ENCODE results near the gene CUX1. TPM values are rescaled to one million over a fixed set of nuclear protein-coding genes. Genes with fewer than 3 reads are reported as not detected.

CUX1 gene, protein sequence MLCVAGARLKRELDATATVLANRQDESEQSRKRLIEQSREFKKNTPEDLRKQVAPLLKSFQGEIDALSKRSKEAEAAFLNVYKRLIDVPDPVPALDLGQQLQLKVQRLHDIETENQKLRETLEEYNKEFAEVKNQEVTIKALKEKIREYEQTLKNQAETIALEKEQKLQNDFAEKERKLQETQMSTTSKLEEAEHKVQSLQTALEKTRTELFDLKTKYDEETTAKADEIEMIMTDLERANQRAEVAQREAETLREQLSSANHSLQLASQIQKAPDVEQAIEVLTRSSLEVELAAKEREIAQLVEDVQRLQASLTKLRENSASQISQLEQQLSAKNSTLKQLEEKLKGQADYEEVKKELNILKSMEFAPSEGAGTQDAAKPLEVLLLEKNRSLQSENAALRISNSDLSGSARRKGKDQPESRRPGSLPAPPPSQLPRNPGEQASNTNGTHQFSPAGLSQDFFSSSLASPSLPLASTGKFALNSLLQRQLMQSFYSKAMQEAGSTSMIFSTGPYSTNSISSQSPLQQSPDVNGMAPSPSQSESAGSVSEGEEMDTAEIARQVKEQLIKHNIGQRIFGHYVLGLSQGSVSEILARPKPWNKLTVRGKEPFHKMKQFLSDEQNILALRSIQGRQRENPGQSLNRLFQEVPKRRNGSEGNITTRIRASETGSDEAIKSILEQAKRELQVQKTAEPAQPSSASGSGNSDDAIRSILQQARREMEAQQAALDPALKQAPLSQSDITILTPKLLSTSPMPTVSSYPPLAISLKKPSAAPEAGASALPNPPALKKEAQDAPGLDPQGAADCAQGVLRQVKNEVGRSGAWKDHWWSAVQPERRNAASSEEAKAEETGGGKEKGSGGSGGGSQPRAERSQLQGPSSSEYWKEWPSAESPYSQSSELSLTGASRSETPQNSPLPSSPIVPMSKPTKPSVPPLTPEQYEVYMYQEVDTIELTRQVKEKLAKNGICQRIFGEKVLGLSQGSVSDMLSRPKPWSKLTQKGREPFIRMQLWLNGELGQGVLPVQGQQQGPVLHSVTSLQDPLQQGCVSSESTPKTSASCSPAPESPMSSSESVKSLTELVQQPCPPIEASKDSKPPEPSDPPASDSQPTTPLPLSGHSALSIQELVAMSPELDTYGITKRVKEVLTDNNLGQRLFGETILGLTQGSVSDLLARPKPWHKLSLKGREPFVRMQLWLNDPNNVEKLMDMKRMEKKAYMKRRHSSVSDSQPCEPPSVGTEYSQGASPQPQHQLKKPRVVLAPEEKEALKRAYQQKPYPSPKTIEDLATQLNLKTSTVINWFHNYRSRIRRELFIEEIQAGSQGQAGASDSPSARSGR (N-terminal part only)
- total RNA-seq (2016; rRNA removed; fragmentation: Illumina TruSeq; extraction: Trizol) (13.7 and 21.7 TPM in 2 replicates), polyA plus RNA-seq (2011; rRNA removed) (14.9 and 17.8 TPM in 2 replicates), polyA minus RNA-seq (2011; rRNA and poly(A)+ RNA removed; ENCODE audit: low replicate concordance) (17.5 and 23.0 TPM in 2 replicates), Bru-seq, nascent RNA (percentile 68 among the genes with signal in this experiment), BruChase-seq, experiment 1, labeled RNA remaining after a 6-hour chase (percentile 72 among the genes with signal in this experiment), BruChase-seq, experiment 2, labeled RNA remaining after a 2-hour chase (percentile 71 among the genes with signal in this experiment)
- total RNA-seq (2016; cell fraction: cytosol; rRNA removed; fragmentation: Illumina TruSeq; extraction: Trizol; ENCODE audit: low read depth), result 11.4 and 13.0 TPM in 2 replicates
- 13.2 and 19.0 TPM in 2 replicates for total RNA-seq (2016; cell fraction: insoluble cytoplasmic fraction; rRNA removed; fragmentation: Illumina TruSeq; extraction: Trizol)
- total RNA-seq (2016; cell fraction: membrane; rRNA removed; fragmentation: Illumina TruSeq; extraction: Trizol), result 12.9 and 17.8 TPM in 2 replicates
- 34.3 and 34.4 TPM in 2 replicates for total RNA-seq (2016; cell fraction: nucleus; rRNA removed; fragmentation: Illumina TruSeq; extraction: Trizol)
- polyA plus RNA-seq (2011; cell fraction: cytosol; rRNA removed), result 11.7 and 14.5 TPM in 2 replicates
- 19.5 and 20.4 TPM in 2 replicates for polyA plus RNA-seq (2011; cell fraction: nucleus; rRNA removed)
- polyA plus RNA-seq (2012), result 17.6 and 19.7 TPM in 2 replicates
- 7.4 and 8.5 TPM in 2 replicates for polyA plus RNA-seq (2016; cell fraction: cytosol; fragmentation: Illumina TruSeq; extraction: Trizol; ENCODE audit: low read depth)
- 16.3 and 20.7 TPM in 2 replicates for polyA plus RNA-seq (2016; cell fraction: insoluble cytoplasmic fraction; fragmentation: Illumina TruSeq; extraction: Trizol; ENCODE audit: low read depth)
- 17.8 and 18.3 TPM in 2 replicates for polyA plus RNA-seq (2016; cell fraction: membrane; fragmentation: Illumina TruSeq; extraction: Trizol; ENCODE audit: low read depth)
- 20.0 and 22.4 TPM in 2 replicates for polyA plus RNA-seq (2016; cell fraction: nucleus; fragmentation: Illumina TruSeq; extraction: Trizol; ENCODE audit: insufficient read depth, low read depth)
- polyA minus RNA-seq (2011; cell fraction: cytosol; rRNA and poly(A)+ RNA removed), result 9.6 and 10.6 TPM in 2 replicates
- 65.1 and 68.5 TPM in 2 replicates for polyA minus RNA-seq (2011; cell fraction: nucleus; rRNA and poly(A)+ RNA removed)
- long read RNA-seq, experiment 1, partial matches to known transcripts, result 2 of 10 reads
- long read RNA-seq, experiment 1, other reads (novel, unspliced or antisense), result 4 of 10 reads
- long read RNA-seq, experiment 2, transcript CUX1-202 (23 exons, 2,931 nt), result minor isoform, 5 of 51 reads
- long read RNA-seq, experiment 2, transcript CUX1-209 (8 exons, 1,566 nt), result major isoform, 13 of 51 reads
- long read RNA-seq, experiment 2, partial matches to known transcripts, result 11 of 51 reads
- long read RNA-seq, experiment 2, other reads (novel, unspliced or antisense), result 21 of 51 reads

DNA sequence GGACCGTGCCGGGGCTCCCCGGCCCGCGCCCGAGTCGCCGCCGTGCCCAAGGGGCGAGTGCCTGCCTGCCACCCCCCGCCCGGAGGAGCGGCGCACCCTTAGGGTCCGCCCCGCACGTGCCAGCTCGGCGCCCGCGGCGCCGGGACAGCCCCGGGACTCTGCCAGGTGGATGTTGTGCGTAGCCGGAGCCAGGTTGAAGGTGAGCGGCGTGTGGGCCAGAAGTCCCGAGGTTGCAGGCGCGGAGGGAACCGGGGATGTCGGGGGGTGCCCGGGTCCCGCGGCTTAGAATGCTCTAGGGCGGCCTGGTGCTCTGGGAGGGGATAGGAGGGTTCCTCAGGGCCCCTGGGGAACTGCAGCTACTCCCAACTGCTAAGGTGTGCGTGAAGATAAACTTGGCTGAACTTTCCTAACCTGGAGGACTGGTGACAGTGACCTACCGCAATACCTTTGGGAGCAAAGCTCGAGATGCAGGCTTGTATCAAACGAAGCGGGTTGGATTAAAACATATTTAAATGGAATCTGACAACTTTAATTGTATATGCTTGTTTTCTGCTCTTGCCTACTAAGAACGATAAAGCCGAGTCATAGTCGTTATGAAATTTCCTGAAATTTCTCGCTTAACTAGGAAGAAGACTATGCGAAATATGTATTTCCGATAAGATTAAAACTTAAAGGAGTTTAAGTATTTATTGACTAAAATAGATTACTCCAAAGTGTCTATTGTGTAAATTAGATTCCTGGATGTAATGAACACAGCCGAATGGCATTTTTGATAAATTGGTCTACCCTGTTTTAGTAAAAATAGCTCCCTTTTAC lies at the start of gene CUX1:
TSS of gene CUX1 (plus strand) at position 156 of the 816 bp plus-strand sequence. CDS start at position 170, 14 bp downstream.
- BruUV-seq (replicated peaks), result TSS peak; percentile 48
- peak within 1 kb of the TSS; percentile 71 for H3K4me2 ChIP-seq (ENCODE audit: low read depth, low read length)
- ChIA-PET POLR2A (interaction anchor here (1.0 to 2.3 kb wide), 3 partner anchors 39 to 207 kb away, joined by 3 to 5 read pairs (median 5); no protein-coding TSS in a partner anchor), CTCF (ENCODE audit: low intra/inter-chr PET ratio, low total read pairs) (no interaction called here)
- peak within 1 kb of the TSS; percentile 81 to 85 (median 83) for H3K4me3 ChIP-seq (replicated peaks in 1 of 3; ENCODE audit: insufficient read depth in 1 of 3, low read depth in 2 of 3, low read length in 3 of 3)
- in situ Hi-C loops (cut with HindIII; ENCODE audit: extremely low pct_ligation_motif_present, low pct_unique_long_range_greater_than_20kb) (loop anchor here (5.0 to 10.0 kb wide), 3 partner anchors 75 to 437 kb away; no protein-coding TSS in a partner anchor), intact Hi-C loops (cut with micrococcal nuclease; ENCODE audit: unreplicated experiment) (loop anchor here (2.0 to 5.0 kb wide), 2 partner anchors 40 to 65 kb away; no protein-coding TSS in a partner anchor)
- H3K9me3 ChIP-seq (ENCODE audit: low read length), result no peaks in the 10 kb centered on the region
- no peaks in the 10 kb centered on the region; a peak in 1 of 5 replicates for H3K27me3 ChIP-seq (ENCODE audit: control insufficient read depth in 1 of 2, insufficient read depth in 2 of 2, low read length in 2 of 2)
- DNase-seq (ENCODE audit: low spot score) (peak; percentile 30), ATAC-seq (peak; percentile 43), FAIRE-seq (peak; percentile 26)
- peak within 1 kb of the TSS; percentile 82 for H3K9ac ChIP-seq (ENCODE audit: insufficient read depth, low read depth, low read length)
- WGBS (ENCODE audit: low lambda C conversion rate), result 13% methylated on average over 11 of the region's 49 CpGs
- H3K36me3 ChIP-seq (replicated peaks in 1 of 2; ENCODE audit: control insufficient read depth in 1 of 2, insufficient read depth in 2 of 2, low read length in 2 of 2), result no peaks in the 10 kb centered on the region
- H3K79me2 ChIP-seq (ENCODE audit: insufficient read depth, low read length), result peaks cover 45% of the 10 kb centered on the region
- peak within 1 kb of the TSS; percentile 54 for H3K27ac ChIP-seq (ENCODE audit: extremely low read length, insufficient read depth, low read length)
- no peak within 1 kb of the TSS for H2AFZ ChIP-seq (ENCODE audit: low read length)
- peaks cover 47% of the 10 kb centered on the region for H3K4me1 ChIP-seq (ENCODE audit: insufficient read depth, low read length)
- H4K20me1 ChIP-seq (ENCODE audit: insufficient read depth, low read length), result peaks cover 24% of the 10 kb centered on the region
- TF ChIP-seq GABPB1 (CRISPR knock-in tag; IDR thresholded peaks at IDR 0.05) (0 out of 2 replicates have a peak, but pooled peaks have one; percentile 21), HNF4A (CRISPR knock-in tag; IDR thresholded peaks at IDR 0.05) (peak; percentile 7; the same call in 1 of the 2 replicates), ZNF549 (CRISPR knock-in tag; IDR thresholded peaks at IDR 0.05) (no peak), TP53 (CRISPR knock-in tag; conservative IDR thresholded peaks at IDR 0.05) (no peak), ZNF777 (CRISPR knock-in tag; IDR thresholded peaks at IDR 0.05) (0 out of 2 replicates have a peak, but pooled peaks have one; percentile 13), BHLHE40 (IDR thresholded peaks at IDR 0.05; ENCODE audit: low read length) (peak; percentile 77), TEAD3 (CRISPR knock-in tag; optimal IDR thresholded peaks at IDR 0.05; ENCODE audit: borderline replicate concordance) (peak; percentile 18)
- TF ChIP-seq, protein P1, sequence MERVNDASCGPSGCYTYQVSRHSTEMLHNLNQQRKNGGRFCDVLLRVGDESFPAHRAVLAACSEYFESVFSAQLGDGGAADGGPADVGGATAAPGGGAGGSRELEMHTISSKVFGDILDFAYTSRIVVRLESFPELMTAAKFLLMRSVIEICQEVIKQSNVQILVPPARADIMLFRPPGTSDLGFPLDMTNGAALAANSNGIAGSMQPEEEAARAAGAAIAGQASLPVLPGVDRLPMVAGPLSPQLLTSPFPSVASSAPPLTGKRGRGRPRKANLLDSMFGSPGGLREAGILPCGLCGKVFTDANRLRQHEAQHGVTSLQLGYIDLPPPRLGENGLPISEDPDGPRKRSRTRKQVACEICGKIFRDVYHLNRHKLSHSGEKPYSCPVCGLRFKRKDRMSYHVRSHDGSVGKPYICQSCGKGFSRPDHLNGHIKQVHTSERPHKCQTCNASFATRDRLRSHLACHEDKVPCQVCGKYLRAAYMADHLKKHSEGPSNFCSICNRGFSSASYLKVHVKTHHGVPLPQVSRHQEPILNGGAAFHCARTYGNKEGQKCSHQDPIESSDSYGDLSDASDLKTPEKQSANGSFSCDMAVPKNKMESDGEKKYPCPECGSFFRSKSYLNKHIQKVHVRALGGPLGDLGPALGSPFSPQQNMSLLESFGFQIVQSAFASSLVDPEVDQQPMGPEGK (CRISPR knock-in tag; IDR thresholded peaks at IDR 0.05), result peak; percentile 16; the same call in 1 of the 2 replicates
